Measurements from ENCODE around the gene CLDN20.

DNA sequence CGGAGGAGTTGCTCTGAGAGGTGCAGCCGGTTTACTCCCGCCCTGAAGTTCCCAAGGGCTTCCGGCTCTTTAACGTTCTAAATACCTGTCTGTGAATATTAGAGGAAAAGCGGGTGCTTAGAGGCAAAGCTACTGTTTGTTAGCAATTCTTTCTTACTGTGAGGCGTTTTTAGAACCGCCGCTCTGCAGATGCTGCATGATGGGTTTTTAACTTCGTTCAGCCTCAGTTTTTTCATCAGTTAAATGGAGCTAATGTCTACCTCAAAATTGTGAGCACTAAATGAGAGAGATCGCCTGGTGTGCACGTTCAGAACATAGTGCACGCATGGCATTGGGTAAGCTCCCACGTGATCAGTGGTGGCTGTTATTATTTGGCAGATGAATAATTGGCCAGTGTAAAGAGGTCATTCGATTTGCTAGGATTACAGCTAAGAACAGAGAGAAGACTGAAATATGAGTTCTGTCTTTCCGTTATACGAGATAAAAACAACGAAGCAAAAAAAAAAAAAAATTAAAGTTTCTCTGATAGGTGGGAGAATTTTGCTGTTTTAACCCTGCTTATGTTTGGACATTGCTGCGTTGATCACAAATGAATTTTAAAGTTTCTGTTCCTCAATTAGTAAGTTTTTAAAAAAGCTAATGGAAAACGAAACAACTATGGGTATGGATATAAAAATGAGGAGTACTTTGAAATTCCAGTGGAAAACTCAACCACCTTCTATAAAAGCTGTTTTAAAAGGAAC lies 51.1 kb downstream of the CLDN20 start:
- TF ChIP-seq, protein P1, sequence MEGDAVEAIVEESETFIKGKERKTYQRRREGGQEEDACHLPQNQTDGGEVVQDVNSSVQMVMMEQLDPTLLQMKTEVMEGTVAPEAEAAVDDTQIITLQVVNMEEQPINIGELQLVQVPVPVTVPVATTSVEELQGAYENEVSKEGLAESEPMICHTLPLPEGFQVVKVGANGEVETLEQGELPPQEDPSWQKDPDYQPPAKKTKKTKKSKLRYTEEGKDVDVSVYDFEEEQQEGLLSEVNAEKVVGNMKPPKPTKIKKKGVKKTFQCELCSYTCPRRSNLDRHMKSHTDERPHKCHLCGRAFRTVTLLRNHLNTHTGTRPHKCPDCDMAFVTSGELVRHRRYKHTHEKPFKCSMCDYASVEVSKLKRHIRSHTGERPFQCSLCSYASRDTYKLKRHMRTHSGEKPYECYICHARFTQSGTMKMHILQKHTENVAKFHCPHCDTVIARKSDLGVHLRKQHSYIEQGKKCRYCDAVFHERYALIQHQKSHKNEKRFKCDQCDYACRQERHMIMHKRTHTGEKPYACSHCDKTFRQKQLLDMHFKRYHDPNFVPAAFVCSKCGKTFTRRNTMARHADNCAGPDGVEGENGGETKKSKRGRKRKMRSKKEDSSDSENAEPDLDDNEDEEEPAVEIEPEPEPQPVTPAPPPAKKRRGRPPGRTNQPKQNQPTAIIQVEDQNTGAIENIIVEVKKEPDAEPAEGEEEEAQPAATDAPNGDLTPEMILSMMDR (IDR thresholded peaks at IDR 0.05): no peak
- TF ChIP-seq POLR2A (IDR thresholded peaks at IDR 0.05) (no peak), EP300 (IDR thresholded peaks at IDR 0.05) (no peak)
